ENCODE data around the gene SKIDA1.
"Not testable (repeated sequence)": the region's sequence is repeated elsewhere in the genome, so short reads cannot be mapped to it uniquely, and the experiment has no call there.

SKIDA1 gene

DNA sequence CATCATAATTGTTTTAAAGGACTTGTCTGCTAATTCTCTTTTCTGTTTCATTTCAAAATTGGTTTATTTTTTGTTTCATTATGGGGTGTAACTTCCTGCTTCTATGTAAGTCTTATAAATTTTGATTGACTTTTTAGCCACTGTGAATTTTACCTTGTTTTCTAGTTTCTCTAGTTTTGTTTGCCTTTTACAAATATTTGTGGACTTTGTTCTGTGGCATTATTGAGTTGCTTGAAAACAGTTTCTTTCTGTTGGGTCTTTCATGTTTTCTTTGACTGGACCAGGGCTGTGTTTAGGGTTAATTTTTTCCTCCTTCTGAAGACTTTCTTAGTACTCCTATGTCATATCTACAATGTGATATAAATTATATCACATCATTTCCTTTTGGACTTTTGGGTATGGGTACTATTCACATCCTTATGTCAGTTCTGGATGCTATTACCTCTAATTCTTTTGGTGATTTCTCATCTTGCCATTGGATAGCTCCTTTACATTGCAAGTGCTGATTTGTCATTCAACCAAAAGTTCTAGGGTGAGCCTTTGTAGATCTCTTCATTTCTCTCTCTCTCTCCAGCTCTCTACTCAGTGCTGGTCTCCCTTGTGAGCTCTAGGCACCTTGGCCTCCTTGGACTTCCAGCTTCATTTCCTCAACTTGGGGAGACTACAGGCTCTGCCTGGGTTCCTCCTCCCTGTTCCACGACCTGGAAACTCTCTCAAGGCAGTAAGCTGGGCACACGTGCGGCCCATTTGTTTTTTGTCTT lies 45.5 kb upstream of the SKIDA1 start (continued):
- TF ChIP-seq POU6F1 (CRISPR knock-in tag; IDR thresholded peaks at IDR 0.05; ENCODE audit: borderline replicate concordance, low read depth) (no peak), RARB (CRISPR knock-in tag; IDR thresholded peaks at IDR 0.05) (no peak), OSR1 (CRISPR knock-in tag; IDR thresholded peaks at IDR 0.05) (no peak), ISL1 (CRISPR knock-in tag; IDR thresholded peaks at IDR 0.05) (no peak), ARNTL (CRISPR knock-in tag; IDR thresholded peaks at IDR 0.05; ENCODE audit: borderline replicate concordance, low read depth) (no peak), ZFP30 (CRISPR knock-in tag; IDR thresholded peaks at IDR 0.05) (no peak), ZC3H10 (CRISPR knock-in tag; IDR thresholded peaks at IDR 0.05) (no peak), SNAI2 (CRISPR knock-in tag; IDR thresholded peaks at IDR 0.05) (no peak), ZNF8 (CRISPR knock-in tag; IDR thresholded peaks at IDR 0.05) (no peak)
- TF ChIP-seq, protein P1, sequence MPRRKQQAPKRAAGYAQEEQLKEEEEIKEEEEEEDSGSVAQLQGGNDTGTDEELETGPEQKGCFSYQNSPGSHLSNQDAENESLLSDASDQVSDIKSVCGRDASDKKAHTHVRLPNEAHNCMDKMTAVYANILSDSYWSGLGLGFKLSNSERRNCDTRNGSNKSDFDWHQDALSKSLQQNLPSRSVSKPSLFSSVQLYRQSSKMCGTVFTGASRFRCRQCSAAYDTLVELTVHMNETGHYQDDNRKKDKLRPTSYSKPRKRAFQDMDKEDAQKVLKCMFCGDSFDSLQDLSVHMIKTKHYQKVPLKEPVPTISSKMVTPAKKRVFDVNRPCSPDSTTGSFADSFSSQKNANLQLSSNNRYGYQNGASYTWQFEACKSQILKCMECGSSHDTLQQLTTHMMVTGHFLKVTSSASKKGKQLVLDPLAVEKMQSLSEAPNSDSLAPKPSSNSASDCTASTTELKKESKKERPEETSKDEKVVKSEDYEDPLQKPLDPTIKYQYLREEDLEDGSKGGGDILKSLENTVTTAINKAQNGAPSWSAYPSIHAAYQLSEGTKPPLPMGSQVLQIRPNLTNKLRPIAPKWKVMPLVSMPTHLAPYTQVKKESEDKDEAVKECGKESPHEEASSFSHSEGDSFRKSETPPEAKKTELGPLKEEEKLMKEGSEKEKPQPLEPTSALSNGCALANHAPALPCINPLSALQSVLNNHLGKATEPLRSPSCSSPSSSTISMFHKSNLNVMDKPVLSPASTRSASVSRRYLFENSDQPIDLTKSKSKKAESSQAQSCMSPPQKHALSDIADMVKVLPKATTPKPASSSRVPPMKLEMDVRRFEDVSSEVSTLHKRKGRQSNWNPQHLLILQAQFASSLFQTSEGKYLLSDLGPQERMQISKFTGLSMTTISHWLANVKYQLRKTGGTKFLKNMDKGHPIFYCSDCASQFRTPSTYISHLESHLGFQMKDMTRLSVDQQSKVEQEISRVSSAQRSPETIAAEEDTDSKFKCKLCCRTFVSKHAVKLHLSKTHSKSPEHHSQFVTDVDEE (CRISPR knock-in tag; IDR thresholded peaks at IDR 0.05) = no peak

- ATAC-seq = not testable (repeated sequence)
Observed at GRCh38 chr10:21558984-21559383, 33.5 kb upstream of the SKIDA1 start.

GRCh38 chr10:21556527-21556926 lies 31.0 kb upstream of the SKIDA1 start:
- TF ChIP-seq ZNF8 (CRISPR knock-in tag; IDR thresholded peaks at IDR 0.05) (no peak), OSR1 (CRISPR knock-in tag; IDR thresholded peaks at IDR 0.05) (no peak)
- no peak for ATAC-seq

GRCh38 chr10:21552638-21553037 lies 27.2 kb upstream of the SKIDA1 start:
- TF ChIP-seq, protein P2, sequence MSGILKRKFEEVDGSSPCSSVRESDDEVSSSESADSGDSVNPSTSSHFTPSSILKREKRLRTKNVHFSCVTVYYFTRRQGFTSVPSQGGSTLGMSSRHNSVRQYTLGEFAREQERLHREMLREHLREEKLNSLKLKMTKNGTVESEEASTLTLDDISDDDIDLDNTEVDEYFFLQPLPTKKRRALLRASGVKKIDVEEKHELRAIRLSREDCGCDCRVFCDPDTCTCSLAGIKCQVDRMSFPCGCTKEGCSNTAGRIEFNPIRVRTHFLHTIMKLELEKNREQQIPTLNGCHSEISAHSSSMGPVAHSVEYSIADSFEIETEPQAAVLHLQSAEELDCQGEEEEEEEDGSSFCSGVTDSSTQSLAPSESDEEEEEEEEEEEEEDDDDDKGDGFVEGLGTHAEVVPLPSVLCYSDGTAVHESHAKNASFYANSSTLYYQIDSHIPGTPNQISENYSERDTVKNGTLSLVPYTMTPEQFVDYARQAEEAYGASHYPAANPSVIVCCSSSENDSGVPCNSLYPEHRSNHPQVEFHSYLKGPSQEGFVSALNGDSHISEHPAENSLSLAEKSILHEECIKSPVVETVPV (CRISPR knock-in tag; IDR thresholded peaks at IDR 0.05) = no peak
- TF ChIP-seq RARB (CRISPR knock-in tag; IDR thresholded peaks at IDR 0.05) = no peak
- TF ChIP-seq ZC3H10 (CRISPR knock-in tag; IDR thresholded peaks at IDR 0.05) = no peak
- no peak for TF ChIP-seq CREB5 (CRISPR knock-in tag; IDR thresholded peaks at IDR 0.05; ENCODE audit: low read depth)
- TF ChIP-seq POU6F1 (CRISPR knock-in tag; IDR thresholded peaks at IDR 0.05; ENCODE audit: borderline replicate concordance, low read depth) = no peak
- no peak for TF ChIP-seq OSR1 (CRISPR knock-in tag; IDR thresholded peaks at IDR 0.05)
- TF ChIP-seq, protein P1 (CRISPR knock-in tag; IDR thresholded peaks at IDR 0.05) = no peak
- no peak for TF ChIP-seq TOX (CRISPR knock-in tag; IDR thresholded peaks at IDR 0.05; ENCODE audit: borderline replicate concordance)
- no peak for ATAC-seq
